Colonic mucosa (tissue), 4 donors: ENCODE results near the gene SUSD5. TPM values are rescaled to one million over a fixed set of nuclear protein-coding genes. Genes with fewer than 3 reads are reported as not detected.

ENCODE experiments used
- DNase-seq: peaks from one replicate; pipeline ENCODE4 v3.0.0-alpha.2; 2020
- H3K27ac ChIP-seq: fragments of 200-600 bp; one replicate; pipeline ENCODE4 v1.8.0; 2021
- H3K27me3 ChIP-seq: fragments of 200-600 bp; one replicate; pipeline ENCODE4 v1.8.0; 2021
- H3K36me3 ChIP-seq: fragments of 200-600 bp; one replicate; pipeline ENCODE4 v1.8.0; 2021
- H3K4me1 ChIP-seq: fragments of 200-600 bp; one replicate; pipeline ENCODE4 v1.8.0; 2021; ENCODE audit warnings: mild to moderate bottlenecking
- H3K4me3 ChIP-seq: fragments of 200-600 bp; one replicate; pipeline ENCODE4 v1.8.0; 2021
- H3K9ac ChIP-seq, 2 donors: one replicate each; pipeline ENCODE4 v1.7.0; 2013; ENCODE audit warnings: control low read depth in 2 of 2, low read depth in 2 of 2, low read length in 2 of 2
- H3K9me3 ChIP-seq: fragments of 200-600 bp; one replicate; pipeline ENCODE4 v1.8.0; 2021
- CTCF ChIP-seq: fragments of 200-600 bp; IDR thresholded peaks from one replicate; pipeline ENCODE4 v1.8.0; 2022; ENCODE audit warnings: antibody characterized with exemption, mild to moderate bottlenecking
- intact Hi-C: fragments of 100-400 bp; cut with DNase I; formaldehyde crosslinking; loops from one replicate; pipeline ENCODE4 v1.14.1; 2022
- total RNA-seq, 2 donors: library from RNA; stranded (reverse); fragmentation: NEBNext Ultra II Directional in 1 of 2; extraction: Animal tissue kit (Norgen Biotek cat#: 25700) in 1 of 2; gene quantifications; one replicate each; pipeline ENCODE4 v1.2.1, GENCODE V29; 2021
- donor health status: healthy.
- donor health status: DM: no; HTN: no; CAD: no.
- donor health status: DM: no; HTN: no; CAD: no.

SUSD5 gene
- total RNA-seq, 2 donors from 2014 or later, result 0.17 to 0.35 TPM

- H3K4me3 ChIP-seq, result no peak overlapping the region
- peak; percentile 42 for DNase-seq
- H3K9ac ChIP-seq, result no peak overlapping the region
- H3K9me3 ChIP-seq, result no peaks in the 10 kb centered on the region
- H3K36me3 ChIP-seq, result no peaks in the 10 kb centered on the region
- H3K27ac ChIP-seq, result no peak overlapping the region
- H3K27me3 ChIP-seq, result no peaks in the 10 kb centered on the region
- peak; percentile 68 for TF ChIP-seq CTCF
- intact Hi-C loops, result loop anchor here (2.0 to 10.0 kb wide), 2 partner anchors 241 to 663 kb away; partner anchors contain the start of gene PDCD6IP
- H3K4me1 ChIP-seq, result no peaks in the 10 kb centered on the region
These were observed 87.1 kb downstream of the SUSD5 start for GRCh38 chr3:33131331-33132018.

GRCh38 chr3:33130144-33130543 is 88.5 kb downstream of the SUSD5 start:
- Histone ChIP-seq H3K4me3 (no peak overlapping the region), H3K27ac (no peak overlapping the region), H3K9me3 (no peaks in the 10 kb centered on the region), H3K36me3 (no peaks in the 10 kb centered on the region), H3K9ac (no peak overlapping the region), H3K27me3 (no peaks in the 10 kb centered on the region), H3K4me1 (no peaks in the 10 kb centered on the region)
- no peak for TF ChIP-seq CTCF
- intact Hi-C loops, result loop anchor here (10.0 kb wide), 1 partner anchor 665 kb away; the partner anchor contains the start of gene PDCD6IP
- no peak for DNase-seq

GRCh38 chr3:33128706-33129105 is 89.9 kb downstream of the SUSD5 start:
- Histone ChIP-seq H3K4me3 (no peak overlapping the region), H3K27me3 (no peaks in the 10 kb centered on the region), H3K4me1 (no peaks in the 10 kb centered on the region), H3K36me3 (no peaks in the 10 kb centered on the region), H3K9ac (no peak overlapping the region), H3K9me3 (no peaks in the 10 kb centered on the region), H3K27ac (no peak overlapping the region)
- intact Hi-C loops, result no loop called here
- DNase-seq, result no peak
- no peak for TF ChIP-seq CTCF

- intact Hi-C loops, result no loop called here
- Histone ChIP-seq H3K27me3 (no peaks in the 10 kb centered on the region), H3K4me3 (no peak overlapping the region), H3K27ac (no peak overlapping the region), H3K36me3 (peaks cover 4% of the 10 kb centered on the region), H3K4me1 (no peaks in the 10 kb centered on the region), H3K9ac (no peak overlapping the region), H3K9me3 (no peaks in the 10 kb centered on the region)
- TF ChIP-seq CTCF, result no peak
- DNase-seq, result no peak
These were observed 92.8 kb downstream of the SUSD5 start for GRCh38 chr3:33125840-33126239.

GRCh38 chr3:33124638-33125037 is 94.0 kb downstream of the SUSD5 start:
- TF ChIP-seq CTCF, result no peak
- Histone ChIP-seq H3K9ac (no peak overlapping the region), H3K27ac (no peak overlapping the region), H3K9me3 (no peaks in the 10 kb centered on the region), H3K36me3 (peaks cover 4% of the 10 kb centered on the region), H3K4me3 (no peak overlapping the region), H3K4me1 (no peaks in the 10 kb centered on the region), H3K27me3 (no peaks in the 10 kb centered on the region)
- intact Hi-C loops, result no loop called here
- no peak for DNase-seq
